Astrocyte of the spinal cord (primary cell): ENCODE measurements around the gene TUB.

Experiments used
- DNase-seq: peaks from one replicate; pipeline ENCODE4 v3.0.0; 2011; ENCODE audit warnings: low read depth, low spot score
- H3K4me3 ChIP-seq: 2 replicates; pipeline ENCODE4 v1.5.1; 2011; ENCODE audit warnings: low read depth, mild to moderate bottlenecking, low read length, moderate library complexity
- CTCF ChIP-seq: IDR thresholded peaks from 2 replicates; pipeline ENCODE4 v1.5.1; 2012; ENCODE audit warnings: low read depth, mild to moderate bottlenecking, low read length, inconsistent platforms
- in situ Hi-C: cut with HindIII; loops from 2 replicates; pipeline ENCODE4 v1.10.0; 2017; ENCODE audit warnings: low sequenced_read_pairs

TUB gene

DNA sequence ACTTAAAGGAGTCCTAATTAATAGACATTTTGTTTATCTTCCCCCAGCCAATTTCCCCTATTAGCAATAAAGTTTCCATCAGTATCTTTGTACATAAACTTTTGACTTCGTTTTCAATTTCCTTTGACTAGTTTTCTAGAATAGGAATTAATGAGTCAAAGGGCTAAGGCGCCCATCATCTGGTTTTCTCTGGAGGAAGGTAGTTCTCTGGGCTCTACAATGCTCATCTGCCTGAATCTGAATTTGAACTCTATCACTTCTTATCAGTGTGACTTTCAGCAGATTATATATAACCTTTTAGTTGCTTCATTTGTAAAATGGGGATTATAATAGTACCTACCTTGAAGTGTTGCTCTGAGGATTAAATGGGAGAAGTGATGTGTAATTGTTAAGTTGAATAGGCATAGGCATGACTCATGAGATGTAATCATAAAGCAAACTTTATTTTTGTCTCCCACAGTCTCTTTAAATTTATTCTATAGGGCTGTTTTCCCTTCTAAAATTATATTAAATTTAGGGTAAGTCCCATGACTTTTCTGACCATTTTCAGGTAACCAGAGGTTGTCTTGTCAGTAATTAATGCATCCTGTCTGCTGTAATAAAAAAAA, 5.8 kb upstream of the TUB start:
- no peak overlapping the region for H3K4me3 ChIP-seq
- in situ Hi-C loops = no loop called here
- TF ChIP-seq CTCF = no peak
- no peak for DNase-seq

DNA sequence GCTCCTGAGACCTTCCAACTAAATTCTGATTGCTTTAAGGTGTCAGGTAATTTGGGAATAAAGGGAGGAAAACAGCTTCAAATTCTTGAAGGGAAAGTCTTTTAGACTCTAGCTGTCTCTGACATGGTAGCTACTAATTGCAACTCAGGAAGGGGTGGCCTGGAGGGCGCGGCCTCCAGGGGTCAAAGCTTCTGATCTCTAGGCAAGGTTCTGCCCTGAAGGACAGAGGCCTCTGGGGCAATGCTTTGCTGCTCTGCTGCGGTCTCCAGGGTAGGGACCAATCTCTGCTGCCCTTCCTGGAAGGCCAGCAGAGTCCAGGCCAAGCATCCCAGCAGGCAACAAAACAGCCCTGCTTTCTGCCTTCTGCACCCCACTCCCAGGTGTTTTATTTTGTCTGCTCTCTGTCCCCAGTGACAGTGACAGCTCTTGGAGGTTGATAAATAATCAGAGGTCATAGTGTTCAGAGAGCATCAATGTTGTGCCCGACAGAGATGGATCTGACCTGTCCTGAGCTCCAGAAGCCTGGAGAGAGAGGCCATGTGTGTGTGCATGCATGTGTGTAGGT, 1.8 kb upstream of the TUB start:
- in situ Hi-C loops = no loop called here
- DNase-seq = no peak
- TF ChIP-seq CTCF = no peak
- no peak overlapping the region for H3K4me3 ChIP-seq

GRCh38 chr11:8080069-8080670, 841 bp upstream of the TUB start:
- no peak overlapping the region for H3K4me3 ChIP-seq
- in situ Hi-C loops = no loop called here
- no peak for DNase-seq
- no peak for TF ChIP-seq CTCF

- peak overlapping the region; percentile 35 for H3K4me3 ChIP-seq
- TF ChIP-seq CTCF = no peak
- no peak for DNase-seq
- in situ Hi-C loops = no loop called here
Measured at GRCh38 chr11:8081591-8082250, 710 bp downstream of the TUB start.

GRCh38 chr11:8082391-8083087, 1.5 kb downstream of the TUB start:
- H3K4me3 ChIP-seq = no peak overlapping the region
- no peak for TF ChIP-seq CTCF
- in situ Hi-C loops = no loop called here
- no peak for DNase-seq

DNA sequence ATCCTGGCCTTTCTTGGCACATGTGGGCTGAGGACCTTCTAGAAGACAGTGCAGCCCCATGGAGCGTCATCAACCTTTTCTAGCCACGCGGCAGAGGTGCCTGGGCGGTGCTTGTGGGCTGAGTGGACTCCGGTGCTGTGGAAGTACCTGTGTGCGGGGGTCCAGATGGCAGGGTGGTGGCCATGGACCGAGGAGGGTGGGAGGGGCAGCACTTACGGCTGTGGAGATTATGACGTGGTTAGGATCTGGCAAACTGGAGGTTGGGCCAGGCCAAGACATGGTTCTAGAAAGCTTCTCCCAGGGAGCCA, 2.0 kb downstream of the TUB start:
- DNase-seq = no peak
- TF ChIP-seq CTCF = no peak
- no peak overlapping the region for H3K4me3 ChIP-seq
- in situ Hi-C loops = no loop called here
